K562 (cell line): ENCODE data around the gene MRPL37. TPM values are rescaled to one million over a fixed set of nuclear protein-coding genes. Genes with fewer than 3 reads are reported as not detected.

Source experiments
- ATAC-seq: fragments of 200-7000 bp; cut with Tn5 transposase; 3 replicates; pipeline ENCODE4 v1.9.1; 2020; ENCODE audit warnings: moderate library complexity
- BruUV-seq: library from RNA; stranded (reverse); fragments of 400-500 nt; replicated peaks from 2 replicates; lab custom pipeline; 2021; lab: Mats Ljungman, UMichigan
- CTCF ChIA-PET: fragments of 300-600 bp; formaldehyde crosslinking; extraction: SDS; loops from one replicate; lab custom pipeline; 2021; ENCODE audit warnings: low intra/inter-chr PET ratio; lab: Yijun Ruan, JAX
- POLR2A ChIA-PET: fragments of 300-600, 350-650 bp; sonication (Branson Sonifier 250); formaldehyde crosslinking; extraction: SDS; loops from one replicate; lab custom pipeline; 2021; ENCODE audit warnings: antibody characterized with exemption, inconsistent platforms; lab: Yijun Ruan, JAX
- DNase-seq, 4 experiments: peaks; one replicate each; pipeline versions ENCODE4 v3.0.0 to v3.0.0-alpha.2; 2011 to 2018; ENCODE audit warnings: low spot score in 3 of 4, mixed read lengths in 3 of 4; ENCODE audit errors: extremely low read depth in 1 of 4
- FAIRE-seq: peaks from 2 replicates; lab custom pipeline; 2011; peaks lifted over from hg19 to GRCh38; lab: Jason Lieb, UNC
- H2AFZ ChIP-seq: 2 replicates; pipeline ENCODE4 v1.6.0; 2011; ENCODE audit warnings: low read depth, low read length, control low read depth, inconsistent platforms
- H3K27ac ChIP-seq: fragments of 200-600 bp; 3 replicates; pipeline ENCODE4 v1.8.0; 2011; ENCODE audit warnings: low read depth, mild to moderate bottlenecking, control low read depth, inconsistent platforms, low read length, moderate library complexity, mixed read lengths; ENCODE audit errors: extremely low read depth
- H3K27me3 ChIP-seq, 2 experiments: fragments of 300-600 bp in 1 of 2; 2 replicates in 1 of 2; 3 replicates in 1 of 2; pipeline versions ENCODE4 v1.6.0 to v1.8.0; 2011; ENCODE audit warnings: inconsistent platforms in 2 of 2, low read length in 2 of 2, mild to moderate bottlenecking in 1 of 2, mixed read lengths in 1 of 2, moderate library complexity in 1 of 2; ENCODE audit not compliant: control insufficient read depth in 2 of 2, insufficient read depth in 2 of 2
- H3K36me3 ChIP-seq: fragments of 300-600 bp; 3 replicates; pipeline ENCODE4 v1.8.0; 2011; ENCODE audit warnings: mild to moderate bottlenecking, low read length, inconsistent platforms; ENCODE audit not compliant: control insufficient read depth, insufficient read depth
- H3K4me1 ChIP-seq, 2 experiments: fragments of 200-600 bp in 1 of 2; replicated peaks in 1 of 2; 2 replicates in 1 of 2; 3 replicates in 1 of 2; pipeline versions ENCODE4 v1.5.1 to v1.8.0; 2011; ENCODE audit warnings: inconsistent platforms in 2 of 2, low read length in 2 of 2, mild to moderate bottlenecking in 1 of 2, mixed read lengths in 1 of 2, moderate library complexity in 1 of 2; ENCODE audit not compliant: control insufficient read depth in 2 of 2, insufficient read depth in 2 of 2
- H3K4me2 ChIP-seq: 2 replicates; pipeline ENCODE4 v1.6.1; 2011; ENCODE audit warnings: low read length, control low read depth, inconsistent platforms, mixed read lengths; ENCODE audit not compliant: insufficient read depth
- H3K4me3 ChIP-seq: fragments of 200-600 bp; sonication (generic), shearing (Covaris generic); 2 replicates; pipeline ENCODE4 v1.5.1; 2016; ENCODE audit warnings: control low read depth, inconsistent platforms
- H3K79me2 ChIP-seq: fragments of 200-600 bp; 3 replicates; pipeline ENCODE4 v1.8.0; 2011; ENCODE audit warnings: low read length, inconsistent platforms; ENCODE audit not compliant: control insufficient read depth, insufficient read depth
- H3K9ac ChIP-seq, 2 experiments: 2 replicates each; pipeline versions ENCODE4 v1.6.0 to v1.6.1; 2011; ENCODE audit warnings: low read depth in 2 of 2, low read length in 2 of 2, control low read depth in 1 of 2, inconsistent platforms in 1 of 2, mild to moderate bottlenecking in 1 of 2, mixed read lengths in 1 of 2; ENCODE audit not compliant: insufficient read depth in 1 of 2
- H3K9me1 ChIP-seq: one replicate; pipeline ENCODE4 v1.6.0; 2011; ENCODE audit warnings: inconsistent platforms, mild to moderate bottlenecking, low read length, moderate library complexity; ENCODE audit not compliant: control insufficient read depth, insufficient read depth
- H3K9me3 ChIP-seq: replicated peaks from 2 replicates; pipeline ENCODE4 v1.5.1; 2011; ENCODE audit warnings: low read depth, low read length, inconsistent platforms; ENCODE audit not compliant: control insufficient read depth, insufficient read depth
- H4K20me1 ChIP-seq: replicated peaks from 2 replicates; pipeline ENCODE4 v1.6.1; 2011; ENCODE audit warnings: low read length, inconsistent platforms, mixed read lengths; ENCODE audit not compliant: control insufficient read depth, insufficient read depth
- DPF2 ChIP-seq: fragments of 450-650 bp; IDR thresholded peaks from 2 replicates; pipeline ENCODE4 v1.6.1; 2016
- KDM1A ChIP-seq, 2 experiments: fragments of 450-650 bp; IDR thresholded peaks; 2 replicates each; pipeline ENCODE4 v1.6.1; 2016; ENCODE audit warnings: mild to moderate bottlenecking in 2 of 2
- NBN ChIP-seq: fragments of 450-650 bp; IDR thresholded peaks from 2 replicates; pipeline ENCODE4 v1.6.1; 2016; ENCODE audit warnings: low read depth, mild to moderate bottlenecking
- POU5F1 ChIP-seq: fragments of 150-350 bp; IDR thresholded peaks from 2 replicates; pipeline ENCODE4 v1.6.1; 2014; ENCODE audit warnings: borderline replicate concordance, low read length, low read depth, mild to moderate bottlenecking; ENCODE audit not compliant: partially characterized antibody
- PTRF ChIP-seq: fragments of 450-650 bp; IDR thresholded peaks from 2 replicates; pipeline ENCODE4 v1.6.1; 2016; ENCODE audit warnings: mild to moderate bottlenecking, missing genetic modification characterization, missing compliant biosample characterization
- RHOXF2B ChIP-seq: fragments of 250-450 bp; sonication (Bioruptor Pico); conservative IDR thresholded peaks from 2 replicates; pipeline ENCODE4 v1.5.1; 2021
- RUNX1 ChIP-seq: sonication (generic); IDR thresholded peaks from 2 replicates; pipeline ENCODE4 v1.6.1; 2016; ENCODE audit warnings: antibody characterized with exemption, low read depth
- SIX5 ChIP-seq, 2 experiments: IDR thresholded peaks; 2 replicates each; pipeline ENCODE4 v1.6.1; 2011; ENCODE audit warnings: low read length in 2 of 2, borderline replicate concordance in 1 of 2, low read depth in 1 of 2, mild to moderate bottlenecking in 1 of 2, moderate library complexity in 1 of 2; ENCODE audit not compliant: insufficient read depth in 1 of 2
- TEAD1 ChIP-seq, 2 experiments: fragments of 450-650 bp in 1 of 2; sonication (generic) in 1 of 2; formaldehyde crosslinking; IDR thresholded peaks; 2 replicates each; pipeline versions ENCODE4 v1.4.0 to v1.8.0; 2020 to 2022; ENCODE audit warnings: mild to moderate bottlenecking in 2 of 2, missing genetic modification reagents in 1 of 2
- ZBTB1 ChIP-seq: sonication (generic); formaldehyde crosslinking; IDR thresholded peaks from 2 replicates; pipeline ENCODE4 v1.8.1; 2023; ENCODE audit warnings: missing genetic modification reagents, low read depth, mild to moderate bottlenecking, borderline replicate concordance
- ZNF124 ChIP-seq: sonication (generic); formaldehyde crosslinking; IDR thresholded peaks from 2 replicates; pipeline ENCODE4 v1.8.1; 2022; ENCODE audit warnings: missing genetic modification reagents
- ZNF140 ChIP-seq: fragments of 250-450 bp; sonication (Bioruptor Pico); IDR thresholded peaks from 2 replicates; pipeline ENCODE4 v1.8.0; 2021; ENCODE audit warnings: moderate library complexity, mild to moderate bottlenecking, inconsistent platforms
- ZNF239 ChIP-seq: fragments of 250-450 bp; sonication (Bioruptor Pico); IDR thresholded peaks from 2 replicates; pipeline ENCODE4 v1.4.0; 2020; ENCODE audit warnings: mild to moderate bottlenecking
- ZNF507 ChIP-seq: conservative IDR thresholded peaks from 2 replicates; pipeline ENCODE4 v1.6.1; 2017; ENCODE audit warnings: missing genetic modification characterization, missing compliant biosample characterization
- ZNF644 ChIP-seq: fragments of 200-800 bp; sonication (Bioruptor generic); IDR thresholded peaks from 2 replicates; pipeline ENCODE4 v1.6.1; 2016; ENCODE audit warnings: low read depth, missing genetic modification characterization, missing compliant biosample characterization
- ZNF77 ChIP-seq: fragments of 250-450 bp; sonication (Bioruptor Pico); IDR thresholded peaks from 2 replicates; pipeline ENCODE4 v1.5.0; 2020
- WGBS: fragments of 100-300 bp; shearing (Covaris generic); methylation state at CpG from one replicate; pipeline ENCODE4 v1.1.6; 2016; ENCODE audit warnings: low coverage, mixed read lengths; ENCODE audit not compliant: insufficient coverage; ENCODE audit errors: missing lambda C conversion rate; 5-methylcytosine and 5-hydroxymethylcytosine counted together
- in situ Hi-C: fragments of 300-500 bp; cut with MboI; formaldehyde crosslinking; loops from 4 replicates; pipeline ENCODE4 v1.15.0; 2018; ENCODE audit warnings: inconsistent platforms, mixed read lengths
- intact Hi-C: fragments of 100-400 bp; cut with micrococcal nuclease; formaldehyde crosslinking; loops from 2 replicates; pipeline ENCODE4 v1.14.2; 2022
- polyA plus RNA-seq, 8 experiments: library from polyadenylated mRNA; depleted of rRNA in 4 of 8; stranded (reverse) in 5 of 8; unstranded in 3 of 8; fragments of >200 nt; fragmentation: Nextera tagmentation in 2 of 8; fragmentation: Illumina TruSeq in 1 of 8; extraction: Ambion mirVana in 2 of 8; extraction: Trizol in 1 of 8; gene quantifications; 2 replicates each; pipeline versions ENCODE4 v1.2.1 to v1.2.3, GENCODE V29; 2011 to 2014; ENCODE audit warnings: inconsistent platforms in 1 of 8, missing spikeins in 1 of 8
- total RNA-seq, 7 experiments: library from RNA; depleted of rRNA in 6 of 7; stranded (reverse); fragments of >200 nt in 6 of 7; fragmentation: Illumina TruSeq in 2 of 7; extraction: Trizol in 2 of 7; gene quantifications; 2 replicates each; pipeline versions ENCODE4 v1.2.1 to v1.2.3, GENCODE V29; 2011 to 2021; ENCODE audit warnings: low replicate concordance in 1 of 7

MRPL37 gene
- total and polyA plus RNA-seq, 9 of the 15 experiments (the other 6 are each of a cell fraction or from before 2014, with no cell fraction given), result 52.2 to 303 (median 180) TPM

DNA sequence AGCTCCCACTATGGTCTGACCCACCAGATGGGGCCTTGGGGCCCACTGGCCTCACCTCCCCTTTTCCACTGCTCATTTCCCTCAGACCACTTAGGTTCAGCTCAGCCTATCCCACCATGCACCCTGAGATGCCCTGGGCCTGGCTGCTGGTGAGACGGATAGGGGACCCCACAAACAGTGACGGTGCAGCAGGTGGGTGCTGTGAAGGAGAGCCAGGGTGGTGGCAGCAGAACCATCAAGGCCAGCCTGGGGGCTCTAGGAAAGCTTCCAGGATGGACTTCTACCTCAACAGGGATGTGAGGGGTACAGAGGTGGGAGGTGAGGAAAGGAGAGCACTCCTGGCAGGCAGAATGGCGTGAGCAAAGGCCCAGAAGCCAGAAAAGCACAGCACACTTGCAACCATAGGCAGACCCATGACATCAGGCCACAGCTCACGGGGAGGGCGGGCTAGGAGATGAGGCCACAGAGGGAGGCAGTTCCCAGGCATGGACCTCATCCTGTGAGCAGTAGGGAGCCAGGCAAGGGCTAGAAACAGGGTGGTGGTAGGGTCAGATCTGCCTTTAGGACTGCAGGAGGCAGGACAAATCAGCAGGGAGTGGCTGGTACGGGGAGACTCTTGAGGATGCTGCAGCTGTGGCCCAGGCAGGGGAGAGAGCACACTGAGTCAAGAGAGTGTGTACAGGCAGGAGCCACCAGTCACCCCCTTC, 23.2 kb upstream of the MRPL37 start:
- 58% methylated on average over 6 of the region's 6 CpGs for WGBS
- no TSS peak for BruUV-seq
- DNase-seq (no peak), FAIRE-seq (no peak), ATAC-seq (no peak)
- Histone ChIP-seq H3K9me1 (no peaks in the 10 kb centered on the region), H3K4me2 (no peak overlapping the region), H3K79me2 (no peaks in the 10 kb centered on the region), H3K27me3 (no peaks in the 10 kb centered on the region), H3K9ac (no peak overlapping the region), H2AFZ (no peak overlapping the region), H4K20me1 (no peaks in the 10 kb centered on the region), H3K9me3 (no peaks in the 10 kb centered on the region), H3K36me3 (peaks cover 19% of the 10 kb centered on the region; the same call in 2 of the 3 replicates), H3K4me3 (no peak overlapping the region), H3K27ac (no peak overlapping the region), H3K4me1 (no peaks in the 10 kb centered on the region)
- TF ChIP-seq ZNF124 (CRISPR knock-in tag), result no peak
- TF ChIP-seq KDM1A (IDR thresholded peaks at IDR 0.05), result no peak
- CTCF ChIA-PET, result no interaction called here
- POLR2A ChIA-PET, result interaction anchor here (0.6 to 1.6 kb wide), 5 partner anchors 12 to 1300 kb away, joined by 3 to 4 read pairs (median 4); no protein-coding TSS in a partner anchor
- in situ Hi-C loops, result no loop called here
- intact Hi-C loops, result no loop called here

DNA sequence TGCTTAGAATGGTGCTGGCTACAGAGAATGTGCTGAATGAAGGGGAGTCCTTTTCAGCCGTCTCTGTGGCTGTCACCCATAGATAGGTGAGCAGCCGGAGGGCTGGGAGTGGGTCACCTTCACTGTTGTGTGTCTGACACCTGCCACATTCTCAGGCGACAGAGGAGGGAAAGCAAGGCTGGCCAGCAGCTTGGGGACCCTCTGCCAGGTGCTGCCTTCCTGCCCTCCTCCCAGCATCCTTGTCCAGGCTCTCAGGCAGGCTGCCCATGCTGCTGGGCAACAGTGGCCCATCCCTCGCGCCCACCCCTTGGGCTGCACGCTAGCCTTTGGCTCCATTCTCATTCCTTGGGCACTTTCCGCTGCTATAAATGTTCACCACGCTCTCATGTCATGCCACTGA, 22.2 kb upstream of the MRPL37 start:
- TF ChIP-seq DPF2, result no peak
- no peak for TF ChIP-seq RHOXF2B (CRISPR knock-in tag)
- TF ChIP-seq ZNF77 (CRISPR knock-in tag), result no peak
- no peak for TF ChIP-seq POU5F1
- TF ChIP-seq SIX5 (IDR thresholded peaks at IDR 0.05; ENCODE audit: borderline replicate concordance in 1 of 2, insufficient read depth in 1 of 2, low read depth in 1 of 2, low read length in 2 of 2), result no peak
- TF ChIP-seq ZNF644 (tag), result no peak
- no peak for TF ChIP-seq ZNF507 (tag)
- no peak for TF ChIP-seq RUNX1
- no peak for TF ChIP-seq ZNF140 (CRISPR knock-in tag)
- no peak for TF ChIP-seq TEAD1 (CRISPR knock-in tag; IDR thresholded peaks at IDR 0.05)
- TF ChIP-seq PTRF (tag), result no peak
- TF ChIP-seq NBN, result no peak
- TF ChIP-seq ZNF239 (CRISPR knock-in tag), result no peak
- TF ChIP-seq ZBTB1 (CRISPR knock-in tag), result no peak
- no peak for DNase-seq
- no TSS peak for BruUV-seq
- intact Hi-C loops (no loop called here), in situ Hi-C loops (no loop called here)
- Histone ChIP-seq H3K79me2 (no peaks in the 10 kb centered on the region), H3K9me3 (no peaks in the 10 kb centered on the region), H2AFZ (no peak overlapping the region), H3K27ac (no peak overlapping the region), H3K9ac (0 out of 4 replicates have a peak overlapping the region, but pooled peaks of 1 of the 2 experiments have one; percentile 10), H3K27me3 (no peaks in the 10 kb centered on the region), H3K4me3 (no peak overlapping the region), H3K9me1 (no peaks in the 10 kb centered on the region), H3K36me3 (peaks cover 22% of the 10 kb centered on the region; the same call in 2 of the 3 replicates), H3K4me1 (no peaks in the 10 kb centered on the region), H3K4me2 (no peak overlapping the region), H4K20me1 (no peaks in the 10 kb centered on the region)
- POLR2A ChIA-PET, result interaction anchor here (1.2 to 1.6 kb wide), 2 partner anchors 11 to 23 kb away, joined by 3 read pairs; partner anchors contain the start of gene MRPL37
- FAIRE-seq, result no peak
- WGBS, result 71% methylated on average over 8 of the region's 8 CpGs
- ATAC-seq, result no peak
- CTCF ChIA-PET, result no interaction called here
